HepG2 (cell line): ENCODE results near the gene GABRR2. TPM values are rescaled to one million over a fixed set of nuclear protein-coding genes. Genes with fewer than 3 reads are reported as not detected.
A peak's percentile ranks its signal among the peaks of the same experiment; 100 is the strongest.

Experiments used
- ATAC-seq: fragments of 200-7000 bp; cut with Tn5 transposase; 3 replicates; pipeline ENCODE4 v1.9.1; 2020; ENCODE audit warnings: mild to moderate bottlenecking, moderate library complexity
- BruUV-seq: library from RNA; stranded (reverse); fragments of 400-500 nt; replicated peaks from 2 replicates; lab custom pipeline; 2021; lab: Mats Ljungman, UMichigan
- CTCF ChIA-PET: fragments of 300-600 bp; formaldehyde crosslinking; extraction: SDS; loops from one replicate; lab custom pipeline; 2021; ENCODE audit warnings: low total read pairs, inconsistent platforms, low intra/inter-chr PET ratio; lab: Yijun Ruan, JAX
- POLR2A ChIA-PET: fragments of 350-600 bp; sonication (Branson Sonifier 250); formaldehyde crosslinking; loops from one replicate; lab custom pipeline; 2020; ENCODE audit warnings: antibody characterized with exemption, inconsistent platforms; lab: Yijun Ruan, JAX
- DNase-seq: peaks from one replicate; pipeline ENCODE4 v3.0.0-alpha.2; 2015; ENCODE audit warnings: low spot score
- FAIRE-seq: peaks from 3 replicates; lab custom pipeline; 2011; peaks lifted over from hg19 to GRCh38; lab: Jason Lieb, UNC
- H2AFZ ChIP-seq: one replicate; pipeline ENCODE4 v1.6.1; 2011; ENCODE audit warnings: low read length, inconsistent platforms
- H3K27ac ChIP-seq: fragments of 300-600 bp; 3 replicates; pipeline ENCODE4 v1.8.0; 2011; ENCODE audit warnings: mixed run types, mild to moderate bottlenecking, mixed read lengths, low read length, inconsistent platforms; ENCODE audit not compliant: insufficient read depth; ENCODE audit errors: extremely low read length
- H3K27me3 ChIP-seq, 2 experiments: fragments of 200-600 bp in 1 of 2; 2 replicates in 1 of 2; 3 replicates in 1 of 2; pipeline versions ENCODE4 v1.6.0 to v1.8.0; 2011; ENCODE audit warnings: low read length in 2 of 2, mild to moderate bottlenecking in 2 of 2, moderate library complexity in 2 of 2, inconsistent platforms in 1 of 2; ENCODE audit not compliant: insufficient read depth in 2 of 2, control insufficient read depth in 1 of 2
- H3K36me3 ChIP-seq, 2 experiments: fragments of 200-600 bp in 1 of 2; replicated peaks in 1 of 2; 2 replicates in 1 of 2; 3 replicates in 1 of 2; pipeline versions ENCODE4 v1.5.1 to v1.8.0; 2011; ENCODE audit warnings: low read length in 2 of 2, inconsistent platforms in 1 of 2; ENCODE audit not compliant: insufficient read depth in 2 of 2, control insufficient read depth in 1 of 2
- H3K4me1 ChIP-seq: 2 replicates; pipeline ENCODE4 v1.5.1; 2012; ENCODE audit warnings: low read length, inconsistent platforms; ENCODE audit not compliant: insufficient read depth
- H3K4me2 ChIP-seq: 2 replicates; pipeline ENCODE4 v1.6.0; 2011; ENCODE audit warnings: low read depth, low read length, inconsistent platforms
- H3K4me3 ChIP-seq, 3 experiments: fragments of 200-600 bp in 1 of 3; sonication (generic), shearing (Covaris generic) in 1 of 3; replicated peaks in 1 of 3; 2 replicates each; pipeline ENCODE4 v1.5.1; 2011 to 2016; ENCODE audit warnings: low read length in 3 of 3, inconsistent platforms in 2 of 3, low read depth in 2 of 3, mild to moderate bottlenecking in 2 of 3, control low read depth in 1 of 3, mixed read lengths in 1 of 3; ENCODE audit not compliant: insufficient read depth in 1 of 3
- H3K79me2 ChIP-seq: one replicate; pipeline ENCODE4 v1.6.1; 2011; ENCODE audit warnings: low read length, inconsistent platforms; ENCODE audit not compliant: insufficient read depth
- H3K9ac ChIP-seq: 2 replicates; pipeline ENCODE4 v1.6.0; 2011; ENCODE audit warnings: mild to moderate bottlenecking, low read depth, low read length, inconsistent platforms; ENCODE audit not compliant: insufficient read depth
- H3K9me3 ChIP-seq: 2 replicates; pipeline ENCODE4 v1.5.1; 2012; ENCODE audit warnings: mild to moderate bottlenecking, low read length
- H4K20me1 ChIP-seq: 2 replicates; pipeline ENCODE4 v1.6.0; 2011; ENCODE audit warnings: inconsistent platforms, mild to moderate bottlenecking, low read length, moderate library complexity; ENCODE audit not compliant: insufficient read depth
- CAMTA2 ChIP-seq: sonication (generic); formaldehyde crosslinking; IDR thresholded peaks from 2 replicates; pipeline ENCODE4 v1.4.0; 2020; ENCODE audit warnings: mild to moderate bottlenecking, missing genetic modification reagents, borderline replicate concordance
- MED1 ChIP-seq: sonication (generic); formaldehyde crosslinking; IDR thresholded peaks from 2 replicates; pipeline ENCODE4 v1.4.0; 2020; ENCODE audit warnings: missing genetic modification reagents
- NFKBIZ ChIP-seq: IDR thresholded peaks from 2 replicates; pipeline ENCODE4 v1.6.1; 2018; ENCODE audit warnings: missing genetic modification reagents, missing compliant biosample characterization
- RBM22 ChIP-seq: fragments of 200-400 bp; formaldehyde crosslinking; optimal IDR thresholded peaks from 2 replicates; pipeline ENCODE3; 2017; ENCODE audit warnings: mild to moderate bottlenecking, low read length, moderate library complexity
- RELA ChIP-seq: sonication (generic); formaldehyde crosslinking; IDR thresholded peaks from 2 replicates; pipeline ENCODE4 v1.4.0; 2020; ENCODE audit warnings: missing genetic modification reagents
- ZGPAT ChIP-seq: IDR thresholded peaks from 2 replicates; pipeline ENCODE4 v1.6.1; 2016; ENCODE audit warnings: mild to moderate bottlenecking
- ZNF296 ChIP-seq: sonication (generic); formaldehyde crosslinking; conservative IDR thresholded peaks from 2 replicates; pipeline ENCODE4 v1.5.0; 2020; ENCODE audit warnings: mild to moderate bottlenecking, missing genetic modification reagents
- ZNF331 ChIP-seq: sonication (generic); formaldehyde crosslinking; IDR thresholded peaks from 2 replicates; pipeline ENCODE4 v1.4.0; 2020; ENCODE audit warnings: missing genetic modification reagents
- ZNF367 ChIP-seq: sonication (generic); formaldehyde crosslinking; IDR thresholded peaks from 2 replicates; pipeline ENCODE4 v1.4.0; 2020; ENCODE audit warnings: missing genetic modification reagents, borderline replicate concordance
- ZNF562 ChIP-seq: sonication (generic); formaldehyde crosslinking; IDR thresholded peaks from 2 replicates; pipeline ENCODE4 v1.8.0; 2022; ENCODE audit warnings: missing genetic modification reagents, borderline replicate concordance
- WGBS: methylation state at CpG from one replicate; pipeline ENCODE4 v1.1.6; 2017; ENCODE audit warnings: low lambda C conversion rate; 5-methylcytosine and 5-hydroxymethylcytosine counted together
- in situ Hi-C: cut with HindIII; loops from 2 replicates; pipeline ENCODE4 v1.10.0; 2017; ENCODE audit warnings: low pct_unique_long_range_greater_than_20kb; ENCODE audit not compliant: extremely low pct_ligation_motif_present
- intact Hi-C: fragments of 100-400 bp; cut with micrococcal nuclease; formaldehyde crosslinking; loops from one replicate; pipeline ENCODE4 v1.10.0; 2022; ENCODE audit not compliant: unreplicated experiment
- polyA plus RNA-seq, 8 experiments: library from polyadenylated mRNA; depleted of rRNA in 3 of 8; stranded (reverse) in 7 of 8; unstranded in 1 of 8; fragments of >200 nt; fragmentation: Illumina TruSeq in 4 of 8; extraction: Trizol in 4 of 8; gene quantifications; 2 replicates each; pipeline versions ENCODE4 v1.2.1 to v1.2.3, GENCODE V29; 2011 to 2016; ENCODE audit warnings: low read depth in 4 of 8, missing spikeins in 1 of 8, mixed read lengths in 1 of 8; ENCODE audit not compliant: insufficient read depth in 1 of 8
- total RNA-seq, 5 experiments: library from RNA; depleted of rRNA; stranded (reverse); fragments of >200 nt; fragmentation: Illumina TruSeq; extraction: Trizol; gene quantifications; 2 replicates each; pipeline ENCODE4 v1.2.3, GENCODE V29; 2016; ENCODE audit warnings: low read depth in 1 of 5

GABRR2 gene
- total and polyA plus RNA-seq, 2 of the 13 experiments (the other 11 are each of a cell fraction or from before 2014, with no cell fraction given): 0.13 TPM; not detected in 1

DNA sequence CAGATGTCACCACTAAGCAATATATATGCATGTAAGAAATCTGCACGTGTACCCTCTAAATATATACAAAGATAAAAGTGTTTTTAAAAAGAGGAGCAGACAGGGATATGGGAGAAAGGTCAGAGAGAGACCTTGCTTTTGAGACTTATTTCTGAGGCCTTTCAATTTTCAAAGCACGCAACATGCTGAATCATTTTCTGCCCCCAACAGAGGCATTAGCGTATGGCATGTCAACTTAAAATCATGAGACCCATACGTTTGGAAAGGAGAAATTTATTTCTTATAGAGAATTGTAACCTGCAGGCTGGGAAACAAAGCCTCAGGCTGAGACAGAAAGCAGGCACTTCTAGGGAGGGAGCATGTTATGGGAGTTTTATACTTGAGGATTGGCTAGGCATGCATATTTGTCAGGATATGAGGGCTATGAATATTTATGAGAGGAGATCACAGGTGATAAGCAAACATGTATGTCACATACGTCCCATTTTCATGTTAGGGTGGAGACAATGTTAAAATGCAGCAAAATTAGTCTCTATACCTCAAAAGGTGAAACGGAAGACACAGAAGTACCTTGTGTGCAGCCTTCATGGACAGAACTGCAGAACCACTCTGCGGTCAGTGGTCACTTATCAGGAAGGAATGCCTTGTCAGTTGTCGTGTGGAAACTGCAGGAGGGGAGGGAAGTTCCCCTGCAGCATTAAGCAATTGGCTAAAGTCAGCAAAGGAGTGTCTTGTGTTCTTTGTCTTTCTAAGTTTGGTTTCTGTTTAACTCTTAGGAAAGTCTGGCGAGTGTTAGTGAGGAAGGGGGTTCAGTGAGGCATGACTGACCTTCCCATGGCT, 6.3 kb upstream of the GABRR2 start:
- ChIA-PET CTCF (no interaction called here), POLR2A (no interaction called here)
- no TSS peak for BruUV-seq
- H4K20me1 ChIP-seq: no peaks in the 10 kb centered on the region
- no peak overlapping the region for H3K4me3 ChIP-seq
- peaks cover 38% of the 10 kb centered on the region for H3K4me1 ChIP-seq
- in situ Hi-C loops: no loop called here
- H3K9me3 ChIP-seq: 0 out of 2 replicates have a peak, but pooled peaks cover 5% of the 10 kb centered on the region
- WGBS: 74% methylated on average over 9 of the region's 9 CpGs
- H3K4me2 ChIP-seq: 0 out of 2 replicates have a peak overlapping the region, but pooled peaks have one; percentile 29
- intact Hi-C loops: no loop called here
- no peak for TF ChIP-seq ZNF367 (CRISPR knock-in tag)
- TF ChIP-seq ZNF296 (CRISPR knock-in tag): no peak
- no peak for TF ChIP-seq NFKBIZ
- no peak for TF ChIP-seq MED1
- TF ChIP-seq ZNF331 (CRISPR knock-in tag): no peak
- TF ChIP-seq ZNF562 (CRISPR knock-in tag): no peak
- no peak for TF ChIP-seq CAMTA2
- TF ChIP-seq RBM22: no peak
- TF ChIP-seq RELA (CRISPR knock-in tag): no peak
- no peak for TF ChIP-seq ZGPAT (CRISPR knock-in tag)
- TF ChIP-seq, all 625 proteins: peak for 0
- Histone ChIP-seq H3K9ac (no peak overlapping the region), H3K79me2 (no peaks in the 10 kb centered on the region), H2AFZ (no peak overlapping the region), H3K27ac (no peak overlapping the region), H3K27me3 (no peaks in the 10 kb centered on the region), H3K36me3 (no peaks in the 10 kb centered on the region)
- ATAC-seq (0 out of 3 replicates have a peak, but pooled peaks have one; percentile 36), FAIRE-seq (no peak), DNase-seq (peak; percentile 12)
